ENCODE data around the gene CR2.

CR2 gene

GRCh38 chr1:207459008-207459407, 4.9 kb downstream of the CR2 start:
- ChIA-PET POLR2A (no interaction called here), CTCF (no interaction called here)
- DNase-seq (ENCODE audit: extremely low spot score), result no peak
- no peak for TF ChIP-seq CTCF (IDR thresholded peaks at IDR 0.05; ENCODE audit: control extremely low read depth, extremely low read depth, low read depth, missing control alignments)

DNA sequence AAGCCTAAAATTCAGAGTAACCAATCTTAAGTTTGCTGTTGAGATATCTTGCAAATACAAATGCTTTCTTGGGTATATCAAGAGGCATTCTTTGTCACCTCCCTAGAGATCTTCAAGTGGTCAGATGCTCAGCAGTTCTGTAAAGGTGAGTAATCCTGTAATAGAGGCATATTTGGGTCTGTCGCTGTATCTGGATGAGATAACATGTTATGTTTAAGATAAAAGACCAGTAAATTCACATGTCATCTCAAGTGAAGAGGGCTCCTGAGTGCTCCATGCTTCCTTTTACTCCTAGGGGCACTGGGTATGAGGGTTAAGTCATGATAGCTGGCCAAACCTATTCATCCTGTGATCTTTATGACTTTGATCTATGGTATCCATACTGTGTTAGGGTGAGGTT, 7.5 kb downstream of the CR2 start:
- DNase-seq (ENCODE audit: extremely low spot score), result no peak
- POLR2A ChIA-PET, result no interaction called here
- no peak for TF ChIP-seq CTCF (IDR thresholded peaks at IDR 0.05; ENCODE audit: control extremely low read depth, extremely low read depth, low read depth, missing control alignments)
- CTCF ChIA-PET, result interaction anchor here (1.0 to 2.7 kb wide), 6 partner anchors 11 to 142 kb away, joined by 3 to 6 read pairs (median 3); no protein-coding TSS in a partner anchor

GRCh38 chr1:207462535-207462934, 8.4 kb downstream of the CR2 start:
- ChIA-PET POLR2A (no interaction called here), CTCF (interaction anchor here (1.0 to 2.7 kb wide), 2 partner anchors 10 to 37 kb away, joined by 3 to 6 read pairs; no protein-coding TSS in a partner anchor)
- DNase-seq (ENCODE audit: extremely low spot score), result no peak
- TF ChIP-seq CTCF (IDR thresholded peaks at IDR 0.05; ENCODE audit: control extremely low read depth, extremely low read depth, low read depth, missing control alignments), result no peak

- ChIA-PET POLR2A (no interaction called here), CTCF (interaction anchor here (1.0 to 2.2 kb wide), 2 partner anchors 8 to 12 kb away, joined by 3 to 11 read pairs; partner anchors contain the start of gene CR2)
- no peak for DNase-seq (ENCODE audit: extremely low spot score)
- no peak for TF ChIP-seq CTCF (IDR thresholded peaks at IDR 0.05; ENCODE audit: control extremely low read depth, extremely low read depth, low read depth, missing control alignments)
These were observed 8.9 kb downstream of the CR2 start for GRCh38 chr1:207463021-207463420.

DNA sequence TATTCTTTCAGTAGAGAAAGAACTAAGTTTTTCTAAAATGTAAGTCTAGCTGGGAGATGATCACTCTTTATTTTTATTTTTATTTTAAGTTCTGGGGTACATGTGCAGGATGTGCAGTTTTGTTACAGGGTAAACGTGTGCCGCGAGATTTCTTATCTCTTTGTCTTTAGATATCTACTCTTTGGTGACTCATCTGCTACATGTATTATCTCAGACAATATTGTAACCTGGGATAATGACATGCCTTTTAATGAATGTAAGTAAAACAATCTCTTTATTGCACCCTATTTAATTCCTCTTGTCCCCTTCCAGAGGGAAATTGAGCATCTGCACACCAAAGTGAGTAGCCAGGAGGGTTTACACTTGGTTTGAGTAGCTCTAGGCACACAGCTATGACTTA, 9.4 kb downstream of the CR2 start:
- ChIA-PET CTCF (interaction anchor here (1.0 to 2.2 kb wide), 3 partner anchors 9 to 35 kb away, joined by 3 to 11 read pairs (median 3); partner anchors contain the start of gene CR2), POLR2A (no interaction called here)
- no peak for DNase-seq (ENCODE audit: extremely low spot score)
- no peak for TF ChIP-seq CTCF (IDR thresholded peaks at IDR 0.05; ENCODE audit: control extremely low read depth, extremely low read depth, low read depth, missing control alignments)

DNA sequence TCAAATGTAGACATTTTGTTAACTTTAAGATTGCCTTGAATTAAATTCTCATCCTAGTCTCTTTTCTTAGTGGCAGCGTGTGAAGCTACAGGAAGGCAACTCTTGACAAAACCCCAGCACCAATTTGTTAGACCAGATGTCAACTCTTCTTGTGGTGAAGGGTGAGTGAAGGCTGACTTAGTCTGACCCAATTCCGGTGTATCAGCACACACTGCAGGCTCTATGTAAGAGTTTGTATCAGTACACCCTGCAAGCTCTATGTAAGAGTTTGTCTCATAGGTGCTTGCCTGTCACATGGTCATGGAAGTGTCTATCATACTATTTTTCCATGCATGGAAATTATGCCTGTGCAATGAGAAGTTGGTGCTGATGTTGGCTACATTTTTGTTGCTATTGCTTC, 16.8 kb downstream of the CR2 start:
- TF ChIP-seq CTCF (IDR thresholded peaks at IDR 0.05; ENCODE audit: control extremely low read depth, extremely low read depth, low read depth, missing control alignments), result no peak
- DNase-seq (ENCODE audit: extremely low spot score), result no peak
- ChIA-PET POLR2A (no interaction called here), CTCF (interaction anchor here (0.8 to 2.7 kb wide), 3 partner anchors 16 to 387 kb away, joined by 3 to 8 read pairs (median 3); no protein-coding TSS in a partner anchor)

All from GM10248 (cell line).